ENCODE data around the gene SMPD3. TPM values are rescaled to one million over a fixed set of nuclear protein-coding genes. Genes with fewer than 3 reads are reported as not detected.
A peak's percentile ranks its signal among the peaks of the same experiment; 100 is the strongest.

Gene SMPD3
- total RNA-seq, 1 donor from 2014 or later, result under 0.01 TPM

- no peak for DNase-seq (ENCODE audit: low read depth in 2 of 2)
Measured at GRCh38 chr16:68370581-68371275, 77.6 kb downstream of the SMPD3 start.

GRCh38 chr16:68369697-68370580 lies 78.4 kb downstream of the SMPD3 start:
- no peak for DNase-seq (ENCODE audit: low read depth in 2 of 2)

- no peak for DNase-seq (ENCODE audit: low read depth in 2 of 2)
Measured at GRCh38 chr16:68369168-68369567, 79.1 kb downstream of the SMPD3 start.

- no peak for DNase-seq (ENCODE audit: low read depth in 2 of 2)
Measured at GRCh38 chr16:68368301-68368888, 79.9 kb downstream of the SMPD3 start.

GRCh38 chr16:68367891-68368290 lies 80.4 kb downstream of the SMPD3 start:
- no peak for DNase-seq (ENCODE audit: low read depth in 2 of 2)

- DNase-seq (ENCODE audit: low read depth in 2 of 2), result no peak
Measured at GRCh38 chr16:68367440-68367839, 80.9 kb downstream of the SMPD3 start.

- DNase-seq (ENCODE audit: low read depth in 2 of 2), result peak; percentile 46 to 64
Measured at GRCh38 chr16:68367030-68367429, 81.3 kb downstream of the SMPD3 start.

GRCh38 chr16:68366062-68366461 lies 82.2 kb downstream of the SMPD3 start:
- DNase-seq (ENCODE audit: low read depth in 2 of 2), result no peak

- DNase-seq (ENCODE audit: low read depth in 2 of 2), result no peak
Measured at GRCh38 chr16:68365167-68365817, 83.0 kb downstream of the SMPD3 start.

- DNase-seq (ENCODE audit: low read depth in 2 of 2), result no peak
Measured at GRCh38 chr16:68364561-68364998, 83.7 kb downstream of the SMPD3 start.

GRCh38 chr16:68363658-68364521 lies 84.4 kb downstream of the SMPD3 start:
- DNase-seq (ENCODE audit: low read depth in 2 of 2), result no peak

GRCh38 chr16:68362947-68363657 lies 85.2 kb downstream of the SMPD3 start:
- DNase-seq (ENCODE audit: low read depth in 2 of 2), result no peak

GRCh38 chr16:68362262-68362913 lies 85.9 kb downstream of the SMPD3 start:
- DNase-seq (ENCODE audit: low read depth in 2 of 2), result no peak

GRCh38 chr16:68361485-68361884 lies 86.8 kb downstream of the SMPD3 start:
- no peak for DNase-seq (ENCODE audit: low read depth in 2 of 2)

GRCh38 chr16:68360956-68361355 lies 87.4 kb downstream of the SMPD3 start:
- DNase-seq (ENCODE audit: low read depth in 2 of 2), result no peak

GRCh38 chr16:68360547-68360946 lies 87.8 kb downstream of the SMPD3 start:
- DNase-seq (ENCODE audit: low read depth in 2 of 2), result no peak

GRCh38 chr16:68359398-68360191 lies 88.7 kb downstream of the SMPD3 start:
- DNase-seq (ENCODE audit: low read depth in 2 of 2), result no peak

GRCh38 chr16:68358951-68359350 lies 89.4 kb downstream of the SMPD3 start:
- DNase-seq (ENCODE audit: low read depth in 2 of 2), result no peak

GRCh38 chr16:68357923-68358322 lies 90.4 kb downstream of the SMPD3 start:
- no peak for DNase-seq (ENCODE audit: low read depth in 2 of 2)

All from lung microvascular endothelial cell (primary cell).